ENCODE data around the gene DRICH1.

Gene DRICH1

GRCh38 chr22:23578306-23578705 is 53.8 kb downstream of the DRICH1 start:
- no peaks in the 10 kb centered on the region for H3K79me2 ChIP-seq (ENCODE audit: control insufficient read depth, insufficient read depth, low read length, poor library complexity)
- H3K4me1 ChIP-seq (ENCODE audit: control insufficient read depth in 1 of 2, insufficient read depth in 2 of 2, low read length in 2 of 2) = peaks cover 0 to 5% of the 10 kb centered on the region in 2 experiments
- H3K4me3 ChIP-seq (ENCODE audit: low read depth, low read length) = no peak overlapping the region
- H2BK5ac ChIP-seq (ENCODE audit: low read depth, low read length, poor library complexity) = no peak overlapping the region
- H3K27ac ChIP-seq (ENCODE audit: low read depth, low read length) = no peak overlapping the region
- H2BK120ac ChIP-seq (ENCODE audit: insufficient read depth, low read length, poor library complexity) = no peak overlapping the region
- no peak overlapping the region for H3K9ac ChIP-seq (ENCODE audit: low read length)
- no peak overlapping the region for H3K14ac ChIP-seq (ENCODE audit: low read length)
- no peak overlapping the region for H4K91ac ChIP-seq (ENCODE audit: low read depth, low read length)
- DNase-seq = no peak
- no peaks in the 10 kb centered on the region for H3K27me3 ChIP-seq (ENCODE audit: insufficient read depth, low read length)
- H2BK12ac ChIP-seq (ENCODE audit: low read length) = no peak overlapping the region
- H3K36me3 ChIP-seq (ENCODE audit: control insufficient read depth in 1 of 2, insufficient read depth in 2 of 2, low read length in 2 of 2) = no peaks in the 10 kb centered on the region
- WGBS (ENCODE audit: extremely low coverage, insufficient coverage, insufficient read length) = no CpG with 5 or more reads among the region's 11 CpGs
- H3K4ac ChIP-seq (ENCODE audit: low read depth, low read length) = no peak overlapping the region
- no peak overlapping the region for H3K18ac ChIP-seq (ENCODE audit: low read length)
- H4K12ac ChIP-seq (ENCODE audit: low read depth, low read length) = no peak overlapping the region
- no peaks in the 10 kb centered on the region for H3K79me1 ChIP-seq (ENCODE audit: low read length)
- no peak overlapping the region for H3K23ac ChIP-seq (ENCODE audit: low read length)
- no peak overlapping the region for H2AFZ ChIP-seq (ENCODE audit: insufficient read depth, low read length, poor library complexity)
- no peak overlapping the region for H4K8ac ChIP-seq (ENCODE audit: low read depth, low read length)
- no peak overlapping the region for H3K4me2 ChIP-seq (ENCODE audit: low read length)
- no peak overlapping the region for H2AK5ac ChIP-seq (ENCODE audit: low read length)
- H3K9me3 ChIP-seq (ENCODE audit: insufficient read depth, low read depth, low read length) = no peaks in the 10 kb centered on the region

GRCh38 chr22:23576681-23577080 is 55.4 kb downstream of the DRICH1 start:
- DNase-seq = no peak
- H3K18ac ChIP-seq (ENCODE audit: low read length) = no peak overlapping the region
- no peak overlapping the region for H2BK5ac ChIP-seq (ENCODE audit: low read depth, low read length, poor library complexity)
- no CpG with 5 or more reads among the region's 5 CpGs for WGBS (ENCODE audit: extremely low coverage, insufficient coverage, insufficient read length)
- no peak overlapping the region for H2BK120ac ChIP-seq (ENCODE audit: insufficient read depth, low read length, poor library complexity)
- no peaks in the 10 kb centered on the region for H3K36me3 ChIP-seq (ENCODE audit: control insufficient read depth in 1 of 2, insufficient read depth in 2 of 2, low read length in 2 of 2)
- H3K14ac ChIP-seq (ENCODE audit: low read length) = no peak overlapping the region
- no peaks in the 10 kb centered on the region for H3K79me2 ChIP-seq (ENCODE audit: control insufficient read depth, insufficient read depth, low read length, poor library complexity)
- H3K27ac ChIP-seq (ENCODE audit: low read depth, low read length) = no peak overlapping the region
- no peak overlapping the region for H3K4me3 ChIP-seq (ENCODE audit: low read depth, low read length)
- no peak overlapping the region for H2AK5ac ChIP-seq (ENCODE audit: low read length)
- H3K9me3 ChIP-seq (ENCODE audit: insufficient read depth, low read depth, low read length) = no peaks in the 10 kb centered on the region
- peaks cover 0 to 5% of the 10 kb centered on the region in 2 experiments for H3K4me1 ChIP-seq (ENCODE audit: control insufficient read depth in 1 of 2, insufficient read depth in 2 of 2, low read length in 2 of 2)
- H4K8ac ChIP-seq (ENCODE audit: low read depth, low read length) = no peak overlapping the region
- no peak overlapping the region for H2BK12ac ChIP-seq (ENCODE audit: low read length)
- no peak overlapping the region for H4K91ac ChIP-seq (ENCODE audit: low read depth, low read length)
- no peak overlapping the region for H3K4ac ChIP-seq (ENCODE audit: low read depth, low read length)
- no peak overlapping the region for H3K23ac ChIP-seq (ENCODE audit: low read length)
- H3K4me2 ChIP-seq (ENCODE audit: low read length) = no peak overlapping the region
- H2AFZ ChIP-seq (ENCODE audit: insufficient read depth, low read length, poor library complexity) = no peak overlapping the region
- H3K27me3 ChIP-seq (ENCODE audit: insufficient read depth, low read length) = no peaks in the 10 kb centered on the region
- no peak overlapping the region for H4K12ac ChIP-seq (ENCODE audit: low read depth, low read length)
- no peaks in the 10 kb centered on the region for H3K79me1 ChIP-seq (ENCODE audit: low read length)
- H3K9ac ChIP-seq (ENCODE audit: low read length) = no peak overlapping the region

GRCh38 chr22:23575601-23576000 is 56.5 kb downstream of the DRICH1 start:
- Histone ChIP-seq H4K8ac (ENCODE audit: low read depth, low read length) (no peak overlapping the region), H3K36me3 (ENCODE audit: control insufficient read depth in 1 of 2, insufficient read depth in 2 of 2, low read length in 2 of 2) (no peaks in the 10 kb centered on the region), H3K14ac (ENCODE audit: low read length) (no peak overlapping the region), H3K4me1 (ENCODE audit: control insufficient read depth in 1 of 2, insufficient read depth in 2 of 2, low read length in 2 of 2) (peaks cover 0 to 5% of the 10 kb centered on the region in 2 experiments), H3K9ac (ENCODE audit: low read length) (no peak overlapping the region), H3K27me3 (ENCODE audit: insufficient read depth, low read length) (no peaks in the 10 kb centered on the region), H3K27ac (ENCODE audit: low read depth, low read length) (no peak overlapping the region), H3K18ac (ENCODE audit: low read length) (no peak overlapping the region), H3K79me2 (ENCODE audit: control insufficient read depth, insufficient read depth, low read length, poor library complexity) (no peaks in the 10 kb centered on the region), H3K9me3 (ENCODE audit: insufficient read depth, low read depth, low read length) (no peaks in the 10 kb centered on the region), H4K12ac (ENCODE audit: low read depth, low read length) (no peak overlapping the region), H2AFZ (ENCODE audit: insufficient read depth, low read length, poor library complexity) (no peak overlapping the region), H4K91ac (ENCODE audit: low read depth, low read length) (no peak overlapping the region), H3K4ac (ENCODE audit: low read depth, low read length) (no peak overlapping the region), H3K23ac (ENCODE audit: low read length) (no peak overlapping the region), H3K4me3 (ENCODE audit: low read depth, low read length) (no peak overlapping the region), H3K79me1 (ENCODE audit: low read length) (no peaks in the 10 kb centered on the region), H2AK5ac (ENCODE audit: low read length) (no peak overlapping the region), H2BK5ac (ENCODE audit: low read depth, low read length, poor library complexity) (no peak overlapping the region), H2BK120ac (ENCODE audit: insufficient read depth, low read length, poor library complexity) (no peak overlapping the region), H2BK12ac (ENCODE audit: low read length) (no peak overlapping the region), H3K4me2 (ENCODE audit: low read length) (no peak overlapping the region)
- no CpG with 5 or more reads among the region's 4 CpGs for WGBS (ENCODE audit: extremely low coverage, insufficient coverage, insufficient read length)
- DNase-seq = no peak

GRCh38 chr22:23574877-23575276 is 57.2 kb downstream of the DRICH1 start:
- no peaks in the 10 kb centered on the region for H3K27me3 ChIP-seq (ENCODE audit: insufficient read depth, low read length)
- no peak overlapping the region for H4K91ac ChIP-seq (ENCODE audit: low read depth, low read length)
- H3K14ac ChIP-seq (ENCODE audit: low read length) = no peak overlapping the region
- no peak overlapping the region for H2BK5ac ChIP-seq (ENCODE audit: low read depth, low read length, poor library complexity)
- H3K23ac ChIP-seq (ENCODE audit: low read length) = no peak overlapping the region
- H3K4ac ChIP-seq (ENCODE audit: low read depth, low read length) = no peak overlapping the region
- no peak overlapping the region for H3K18ac ChIP-seq (ENCODE audit: low read length)
- no peaks in the 10 kb centered on the region for H3K36me3 ChIP-seq (ENCODE audit: control insufficient read depth in 1 of 2, insufficient read depth in 2 of 2, low read length in 2 of 2)
- DNase-seq = peak; percentile 91 to 94
- H2BK12ac ChIP-seq (ENCODE audit: low read length) = no peak overlapping the region
- H2AK5ac ChIP-seq (ENCODE audit: low read length) = no peak overlapping the region
- no CpG with 5 or more reads among the region's 8 CpGs for WGBS (ENCODE audit: extremely low coverage, insufficient coverage, insufficient read length)
- no peak overlapping the region for H3K4me3 ChIP-seq (ENCODE audit: low read depth, low read length)
- H4K8ac ChIP-seq (ENCODE audit: low read depth, low read length) = no peak overlapping the region
- no peaks in the 10 kb centered on the region for H3K9me3 ChIP-seq (ENCODE audit: insufficient read depth, low read depth, low read length)
- no peak overlapping the region for H3K9ac ChIP-seq (ENCODE audit: low read length)
- H2AFZ ChIP-seq (ENCODE audit: insufficient read depth, low read length, poor library complexity) = no peak overlapping the region
- no peak overlapping the region for H3K27ac ChIP-seq (ENCODE audit: low read depth, low read length)
- no peak overlapping the region for H4K12ac ChIP-seq (ENCODE audit: low read depth, low read length)
- peaks cover 0 to 1% of the 10 kb centered on the region in 2 experiments for H3K4me1 ChIP-seq (ENCODE audit: control insufficient read depth in 1 of 2, insufficient read depth in 2 of 2, low read length in 2 of 2)
- no peak overlapping the region for H3K4me2 ChIP-seq (ENCODE audit: low read length)
- H3K79me1 ChIP-seq (ENCODE audit: low read length) = no peaks in the 10 kb centered on the region
- H2BK120ac ChIP-seq (ENCODE audit: insufficient read depth, low read length, poor library complexity) = no peak overlapping the region
- H3K79me2 ChIP-seq (ENCODE audit: control insufficient read depth, insufficient read depth, low read length, poor library complexity) = no peaks in the 10 kb centered on the region
